Nephron progenitor cell (in vitro differentiated cells): ENCODE data around the gene NRG3.

Experiments
- DNase-seq: peaks from one replicate; pipeline ENCODE4 v3.0.0; 2021
- H3K27ac Mint-ChIP-seq: 2 replicates; pipeline ENCODE4 v1.8.0; 2021; ENCODE audit warnings: mild to moderate bottlenecking, moderate library complexity, mixed read lengths
- H3K27me3 Mint-ChIP-seq: 2 replicates; pipeline ENCODE4 v1.8.0; 2021; ENCODE audit warnings: mild to moderate bottlenecking, low read depth, mixed read lengths; ENCODE audit not compliant: poor library complexity
- H3K36me3 Mint-ChIP-seq: 2 replicates; pipeline ENCODE4 v1.8.0; 2021; ENCODE audit warnings: low read depth, mixed read lengths
- H3K4me1 Mint-ChIP-seq: 2 replicates; pipeline ENCODE4 v1.8.0; 2021; ENCODE audit warnings: mixed read lengths
- H3K4me3 Mint-ChIP-seq: 2 replicates; pipeline ENCODE4 v1.8.0; 2021; ENCODE audit warnings: mild to moderate bottlenecking, moderate library complexity, mixed read lengths
- H3K9me3 Mint-ChIP-seq: 2 replicates; pipeline ENCODE4 v1.8.0; 2021; ENCODE audit warnings: mild to moderate bottlenecking, moderate library complexity, mixed read lengths
- CTCF ChIP-seq: fragments of 200-600 bp; sonication (generic); IDR thresholded peaks from 2 replicates; pipeline ENCODE4 v1.5.0; 2021; ENCODE audit warnings: antibody characterized with exemption

Gene NRG3

DNA sequence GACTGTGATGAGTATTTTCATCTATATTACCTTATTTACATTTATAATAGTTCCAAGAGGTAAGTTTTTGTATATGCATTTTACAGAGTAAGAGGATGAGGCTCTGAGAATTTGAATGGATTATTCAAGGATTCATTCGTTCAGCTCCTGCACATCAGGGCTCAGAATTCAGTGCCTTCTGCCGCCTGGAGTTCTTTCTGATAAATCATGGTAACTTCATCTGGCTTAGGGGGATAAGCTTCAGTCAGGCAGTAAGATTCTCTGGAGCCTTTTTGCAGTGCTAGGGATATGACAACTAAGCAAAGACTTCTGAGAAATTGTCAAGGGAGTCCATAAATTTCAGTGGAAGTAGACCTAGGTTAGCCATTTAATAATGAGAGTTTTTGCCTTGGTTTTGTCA, 668.6 kb downstream of the NRG3 start:
- Mint-ChIP-seq H3K27me3 (peaks cover 7% of the 10 kb centered on the region), H3K36me3 (no peaks in the 10 kb centered on the region), H3K27ac (no peak overlapping the region), H3K4me3 (no peak overlapping the region), H3K9me3 (no peaks in the 10 kb centered on the region), H3K4me1 (no peaks in the 10 kb centered on the region)
- no peak for DNase-seq
- no peak for TF ChIP-seq CTCF

DNA sequence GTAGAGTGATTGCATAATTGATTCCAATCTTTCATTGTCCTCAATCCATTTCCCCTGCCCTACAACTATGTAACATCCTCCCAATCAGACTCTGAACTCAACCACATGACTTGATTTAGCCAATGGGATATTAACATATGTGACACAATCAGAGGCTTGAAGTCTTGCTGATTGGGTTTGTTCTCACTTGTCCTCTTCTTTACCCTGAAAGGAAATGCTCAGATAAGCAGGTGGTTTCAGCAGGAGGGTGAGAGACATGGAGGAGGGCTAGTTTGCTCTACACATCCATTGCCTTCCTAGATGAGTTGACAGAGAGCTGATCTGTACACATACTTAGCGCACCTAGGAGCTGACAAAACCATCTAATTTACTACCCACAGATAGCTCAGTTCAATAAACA, 669.4 kb downstream of the NRG3 start:
- Mint-ChIP-seq H3K36me3 (no peaks in the 10 kb centered on the region), H3K27me3 (peaks cover 7% of the 10 kb centered on the region), H3K4me1 (no peaks in the 10 kb centered on the region), H3K27ac (no peak overlapping the region), H3K9me3 (no peaks in the 10 kb centered on the region), H3K4me3 (no peak overlapping the region)
- TF ChIP-seq CTCF = no peak
- no peak for DNase-seq

DNA sequence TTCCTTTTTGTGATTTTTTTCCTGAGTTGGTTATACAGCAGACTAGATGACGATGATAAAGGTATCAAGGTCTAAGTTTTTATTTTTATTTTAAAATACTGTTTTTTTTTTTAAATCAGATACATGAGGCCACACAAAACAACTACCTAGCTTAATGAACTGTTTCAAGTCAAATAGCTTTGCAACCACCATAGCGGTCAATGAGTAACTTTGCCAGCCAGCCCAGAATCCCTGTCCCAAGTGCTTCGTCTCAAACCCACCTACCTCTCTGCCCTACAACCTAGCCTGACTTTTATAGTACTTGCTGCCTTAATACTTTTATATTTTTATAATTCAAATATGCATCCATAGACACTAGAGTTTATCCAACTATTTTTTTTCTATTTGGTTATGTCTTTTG, 676.5 kb downstream of the NRG3 start:
- Mint-ChIP-seq H3K27ac (no peak overlapping the region), H3K36me3 (no peaks in the 10 kb centered on the region), H3K9me3 (no peaks in the 10 kb centered on the region), H3K4me1 (no peaks in the 10 kb centered on the region), H3K27me3 (no peaks in the 10 kb centered on the region), H3K4me3 (no peak overlapping the region)
- no peak for DNase-seq
- no peak for TF ChIP-seq CTCF

- Mint-ChIP-seq H3K9me3 (no peaks in the 10 kb centered on the region), H3K4me1 (no peaks in the 10 kb centered on the region), H3K27ac (no peak overlapping the region), H3K36me3 (no peaks in the 10 kb centered on the region), H3K27me3 (no peaks in the 10 kb centered on the region), H3K4me3 (no peak overlapping the region)
- no peak for TF ChIP-seq CTCF
- no peak for DNase-seq
These were observed 677.3 kb downstream of the NRG3 start for GRCh38 chr10:82552267-82552666.

GRCh38 chr10:82554381-82554780, 679.4 kb downstream of the NRG3 start:
- no peak for DNase-seq
- Mint-ChIP-seq H3K4me1 (no peaks in the 10 kb centered on the region), H3K9me3 (no peaks in the 10 kb centered on the region), H3K4me3 (no peak overlapping the region), H3K27me3 (no peaks in the 10 kb centered on the region), H3K36me3 (no peaks in the 10 kb centered on the region), H3K27ac (no peak overlapping the region)
- no peak for TF ChIP-seq CTCF

- no peaks in the 10 kb centered on the region for H3K9me3 Mint-ChIP-seq
- DNase-seq = no peak
- H3K4me1 Mint-ChIP-seq = no peaks in the 10 kb centered on the region
- H3K27ac Mint-ChIP-seq = no peak overlapping the region
- no peaks in the 10 kb centered on the region for H3K36me3 Mint-ChIP-seq
- TF ChIP-seq CTCF = no peak
- H3K27me3 Mint-ChIP-seq = no peaks in the 10 kb centered on the region
- H3K4me3 Mint-ChIP-seq = no peak overlapping the region
These were observed 683.1 kb downstream of the NRG3 start for GRCh38 chr10:82558014-82558607.
